Lung (tissue), 12 donors: ENCODE measurements around the gene SMARCAL1. TPM values are rescaled to one million over a fixed set of nuclear protein-coding genes. Genes with fewer than 3 reads are reported as not detected.

Experiments used
- ATAC-seq: fragments of 200-7000 bp; cut with Tn5 transposase; one replicate; pipeline ENCODE4 v1.9.1; 2020; ENCODE audit warnings: moderate number of reproducible peaks; ENCODE audit not compliant: insufficient read depth, low FRiP score
- DNase-seq, 3 donors: peaks; one replicate each; pipeline ENCODE4 v3.0.0-alpha.2; 2013 to 2017
- H3K27ac ChIP-seq, 2 donors: one replicate each; pipeline ENCODE4 v1.5.1; 2013; ENCODE audit warnings: mild to moderate bottlenecking in 2 of 2, moderate library complexity in 2 of 2, control low read depth in 1 of 2, inconsistent platforms in 1 of 2, low read depth in 1 of 2, low read length in 1 of 2
- H3K27me3 ChIP-seq, 3 donors: one replicate each; pipeline ENCODE4 v1.5.1; 2013; ENCODE audit warnings: low read length in 2 of 3; ENCODE audit not compliant: control insufficient read depth in 3 of 3, insufficient read depth in 3 of 3
- H3K36me3 ChIP-seq, 4 donors: one replicate each; pipeline ENCODE4 v1.5.1; 2013; ENCODE audit warnings: low read length in 4 of 4, mild to moderate bottlenecking in 1 of 4, moderate library complexity in 1 of 4; ENCODE audit not compliant: control insufficient read depth in 4 of 4, insufficient read depth in 4 of 4
- H3K4me1 ChIP-seq, 5 donors: one replicate each; pipeline ENCODE4 v1.5.1; 2013; ENCODE audit warnings: low read length in 5 of 5, mild to moderate bottlenecking in 2 of 5, moderate library complexity in 1 of 5; ENCODE audit not compliant: control insufficient read depth in 5 of 5, insufficient read depth in 5 of 5
- H3K4me3 ChIP-seq: one replicate; pipeline ENCODE4 v1.5.1; 2013; ENCODE audit warnings: mild to moderate bottlenecking, control low read depth, moderate library complexity
- H3K9ac ChIP-seq, 2 donors: one replicate each; pipeline ENCODE4 v1.5.1; 2013; ENCODE audit warnings: low read length in 2 of 2, control low read depth in 1 of 2; ENCODE audit not compliant: insufficient read depth in 1 of 2
- H3K9me3 ChIP-seq, 4 donors: one replicate each; pipeline ENCODE4 v1.5.1; 2013; ENCODE audit warnings: low read length in 3 of 4, mild to moderate bottlenecking in 1 of 4, moderate library complexity in 1 of 4; ENCODE audit not compliant: control insufficient read depth in 4 of 4, insufficient read depth in 3 of 4
- CTCF ChIP-seq: IDR thresholded peaks from 2 replicates; pipeline ENCODE4 v1.5.1; 2012; ENCODE audit warnings: mild to moderate bottlenecking; ENCODE audit errors: control extremely low read depth, extremely low read depth
- WGBS, 2 donors: extraction: QIAGEN DNeasy Blood & Tissue Kit; methylation state at CpG; one replicate each; pipeline ENCODE4 v1.1.7; 2013; 5-methylcytosine and 5-hydroxymethylcytosine counted together
- polyA plus RNA-seq, 2 donors: library from polyadenylated mRNA; stranded (reverse); fragments of 200-250 nt; gene quantifications; one replicate each; pipeline ENCODE4 v1.2.1, GENCODE V29; 2013
- total RNA-seq, 2 donors: library from RNA; depleted of rRNA in 1 of 2; stranded (reverse); fragments of >200 nt in 1 of 2; gene quantifications; one replicate each; pipeline ENCODE4 v1.2.1, GENCODE V29; 2014 to 2021
- donor health status: control.
- donor health status: control.
- donor health status: Bipolar disorder and iron deficiency.
- donor health status: healthy.
- donor health status: DM: yes; HTN: yes; CAD: no.

Gene SMARCAL1
- total and polyA plus RNA-seq, 4 donors: 5.2 to 28.6 (median 13.5) TPM

- no peak for ATAC-seq
- 38 to 54% methylated on average over 1 of the region's 1 CpG for WGBS, 2 donors
These were observed 77.8 kb downstream of the SMARCAL1 start for GRCh38 chr2:216490061-216490460.

GRCh38 chr2:216491793-216492596, 79.7 kb downstream of the SMARCAL1 start:
- ATAC-seq (peak; percentile 36), DNase-seq (peak; percentile 66 to 79 (median 69))
- Histone ChIP-seq H3K9ac (peak overlapping the region; percentile 9 to 26), H3K9me3 (no peaks in the 10 kb centered on the region), H3K27ac (no peak overlapping the region), H3K27me3 (no peaks in the 10 kb centered on the region), H3K4me1 (peaks cover 0 to 27% (median 5%) of the 10 kb centered on the region in 5 donors), H3K4me3 (no peak overlapping the region), H3K36me3 (no peaks in the 10 kb centered on the region)
- WGBS, 2 donors: 54 to 58% methylated on average over 9 of the region's 9 CpGs
- TF ChIP-seq CTCF: no peak

More at GRCh38 chr2:216490061-216490460, 77.8 kb downstream of the SMARCAL1 start:
- H3K4me3 ChIP-seq: no peak overlapping the region
- H3K4me1 ChIP-seq: peaks cover 0 to 30% (median 5%) of the 10 kb centered on the region in 5 donors
- no peak overlapping the region for H3K27ac ChIP-seq
- no peaks in the 10 kb centered on the region for H3K36me3 ChIP-seq
- TF ChIP-seq CTCF: no peak
- H3K9ac ChIP-seq: no peak overlapping the region
- H3K9me3 ChIP-seq: no peaks in the 10 kb centered on the region
- H3K27me3 ChIP-seq: no peaks in the 10 kb centered on the region
- no peak for DNase-seq

- 88 to 92% methylated on average over 6 of the region's 6 CpGs for WGBS, 2 donors
- Histone ChIP-seq H3K27me3 (no peaks in the 10 kb centered on the region), H3K27ac (no peak overlapping the region), H3K9me3 (no peaks in the 10 kb centered on the region), H3K4me3 (no peak overlapping the region), H3K36me3 (no peaks in the 10 kb centered on the region), H3K4me1 (peaks cover 0 to 27% (median 11%) of the 10 kb centered on the region in 5 donors), H3K9ac (peak overlapping the region; percentile 9 to 11)
- no peak for TF ChIP-seq CTCF
- no peak for ATAC-seq
- no peak for DNase-seq
These were observed 80.5 kb downstream of the SMARCAL1 start for GRCh38 chr2:216492597-216493333.
